Stimulated activated CD4-positive, alpha-beta T cell treated with anti-CD3 and anti-CD28 coated beads, Interleukin-15, amount 100 ng/mL, for 24 hours (primary cell): Measurements from ENCODE around the gene CACNG5.

Source experiments
- DNase-seq: peaks from one replicate; pipeline ENCODE4 v3.0.0-alpha.2; 2020

The CACNG5 gene

GRCh38 chr17:66834919-66835454, at the start of gene CACNG5:
CACNG5 (plus strand) TSS chr17:66835117; CDS start chr17:66877333, 42,216 bp downstream.
- no peak for DNase-seq

GRCh38 chr17:66786107-66786506, 48.8 kb upstream of the CACNG5 start:
- no peak for DNase-seq

GRCh38 chr17:66787914-66788313, 47.0 kb upstream of the CACNG5 start:
- DNase-seq: no peak

GRCh38 chr17:66789093-66789492, 45.8 kb upstream of the CACNG5 start:
- no peak for DNase-seq

GRCh38 chr17:66789961-66790437, 44.9 kb upstream of the CACNG5 start:
- no peak for DNase-seq

- no peak for DNase-seq
Measured at GRCh38 chr17:66790501-66791061, 44.3 kb upstream of the CACNG5 start.

GRCh38 chr17:66791347-66791746, 43.6 kb upstream of the CACNG5 start:
- no peak for DNase-seq

GRCh38 chr17:66793814-66794213, 41.1 kb upstream of the CACNG5 start:
- no peak for DNase-seq

GRCh38 chr17:66795486-66795885, 39.4 kb upstream of the CACNG5 start:
- no peak for DNase-seq

- DNase-seq: no peak
Measured at GRCh38 chr17:66799849-66800537, 34.9 kb upstream of the CACNG5 start.

- DNase-seq: no peak
Measured at GRCh38 chr17:66803474-66803951, 31.4 kb upstream of the CACNG5 start.

GRCh38 chr17:66805567-66805966, 29.4 kb upstream of the CACNG5 start:
- no peak for DNase-seq

GRCh38 chr17:66807182-66807581, 27.7 kb upstream of the CACNG5 start:
- DNase-seq: no peak

- DNase-seq: no peak
Measured at GRCh38 chr17:66809408-66809807, 25.5 kb upstream of the CACNG5 start.

GRCh38 chr17:66810951-66811682, 23.8 kb upstream of the CACNG5 start:
- DNase-seq: no peak

GRCh38 chr17:66811683-66812054, 23.2 kb upstream of the CACNG5 start:
- no peak for DNase-seq

- no peak for DNase-seq
Measured at GRCh38 chr17:66812571-66812970, 22.3 kb upstream of the CACNG5 start.

- no peak for DNase-seq
Measured at GRCh38 chr17:66813296-66813695, 21.6 kb upstream of the CACNG5 start.

- DNase-seq: no peak
Measured at GRCh38 chr17:66814026-66814425, 20.9 kb upstream of the CACNG5 start.

- no peak for DNase-seq
Measured at GRCh38 chr17:66814570-66814969, 20.3 kb upstream of the CACNG5 start.

- DNase-seq: no peak
Measured at GRCh38 chr17:66817750-66818149, 17.2 kb upstream of the CACNG5 start.

- DNase-seq: no peak
Measured at GRCh38 chr17:66819466-66819865, 15.5 kb upstream of the CACNG5 start.

GRCh38 chr17:66822009-66822408, 12.9 kb upstream of the CACNG5 start:
- no peak for DNase-seq

- no peak for DNase-seq
Measured at GRCh38 chr17:66826856-66827255, 8.1 kb upstream of the CACNG5 start.
